HG02610 (cell line): ENCODE data around the gene PLCXD1.
"Not testable (repeated sequence)": the region's sequence is repeated elsewhere in the genome, so short reads cannot be mapped to it uniquely, and the experiment has no call there.

ENCODE experiments used
- ATAC-seq: cut with Tn5 transposase; IDR thresholded peaks from one replicate; pipeline ENCODE4 v1.9.1; 2021; ENCODE audit warnings: mild to moderate bottlenecking, moderate library complexity; ENCODE audit not compliant: unreplicated experiment

The PLCXD1 gene

GRCh38 chrX:281166-281999 lies at the start of gene PLCXD1:
TSS of gene PLCXD1 (plus strand) at chrX:281381. CDS start at chrX:284188, 2,807 bp downstream.
- ATAC-seq, result no peak

- peak; percentile 94 for ATAC-seq
Measured at GRCh38 chrX:231637-232277, 49.4 kb upstream of the PLCXD1 start.

- ATAC-seq, result peak; percentile 9
Measured at GRCh38 chrX:232278-232655, 48.9 kb upstream of the PLCXD1 start.

DNA sequence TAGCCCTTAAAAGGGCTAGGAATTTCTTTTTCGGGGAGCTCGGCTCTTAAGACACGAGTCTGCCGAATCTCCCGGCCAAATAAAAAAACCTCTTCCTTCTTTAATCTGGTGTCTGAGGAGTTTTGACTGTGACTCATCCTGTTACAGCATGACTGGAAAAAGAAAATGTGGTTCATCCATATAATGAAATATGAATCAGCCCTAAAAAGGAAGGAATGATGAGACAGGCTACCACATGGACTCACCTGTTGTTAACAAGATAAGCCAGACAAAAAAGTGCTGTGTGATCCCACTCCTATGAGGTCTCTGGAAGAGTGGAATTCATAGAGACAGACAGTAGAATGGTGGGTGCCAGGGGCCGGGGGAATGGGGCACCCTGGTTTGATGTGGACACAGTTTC lies 45.0 kb upstream of the PLCXD1 start:
- not testable (repeated sequence) for ATAC-seq

- no peak for ATAC-seq
Measured at GRCh38 chrX:250965-251364, 30.2 kb upstream of the PLCXD1 start.

DNA sequence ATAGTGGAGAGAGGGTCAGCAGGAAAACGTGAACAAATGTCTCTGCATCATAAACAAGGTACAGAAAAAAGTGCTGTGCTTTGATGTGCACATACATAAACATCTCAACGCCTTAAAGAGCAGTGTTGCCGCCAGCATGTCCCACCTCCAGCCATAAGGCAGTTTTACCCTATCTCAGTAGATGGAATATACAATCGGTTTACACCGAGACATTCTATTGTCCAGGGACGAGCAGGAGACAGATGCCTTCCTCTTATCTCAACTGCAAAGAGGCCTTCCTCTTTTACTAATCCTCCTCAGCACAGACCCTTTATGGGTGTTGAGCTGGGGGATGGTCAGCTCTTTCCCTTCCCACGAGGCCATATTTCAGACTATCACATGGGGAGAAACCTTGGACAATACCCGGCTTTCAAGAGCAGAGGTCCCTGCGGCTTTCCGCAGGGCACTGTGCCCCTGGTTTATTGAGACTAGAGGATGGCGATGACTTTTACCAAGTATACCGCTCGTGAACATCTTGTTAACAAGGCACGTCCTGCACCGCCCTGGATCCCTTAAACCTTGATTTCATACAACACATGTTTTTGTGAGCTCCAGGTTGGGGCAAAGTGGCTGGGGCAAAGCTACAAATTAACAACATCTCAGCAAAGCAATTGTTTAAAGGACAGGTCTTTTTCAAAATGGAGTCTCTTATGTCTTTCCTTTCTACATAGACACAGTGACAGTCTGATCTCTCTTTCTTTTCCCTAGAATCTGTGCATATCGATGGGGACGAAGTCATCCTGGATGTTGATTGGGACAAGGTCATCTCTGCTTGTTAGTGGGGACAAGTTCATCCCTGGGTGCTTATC lies 29.6 kb upstream of the PLCXD1 start:
- not testable (repeated sequence) for ATAC-seq

GRCh38 chrX:252244-252956 lies 28.8 kb upstream of the PLCXD1 start:
- ATAC-seq, result no peak

DNA sequence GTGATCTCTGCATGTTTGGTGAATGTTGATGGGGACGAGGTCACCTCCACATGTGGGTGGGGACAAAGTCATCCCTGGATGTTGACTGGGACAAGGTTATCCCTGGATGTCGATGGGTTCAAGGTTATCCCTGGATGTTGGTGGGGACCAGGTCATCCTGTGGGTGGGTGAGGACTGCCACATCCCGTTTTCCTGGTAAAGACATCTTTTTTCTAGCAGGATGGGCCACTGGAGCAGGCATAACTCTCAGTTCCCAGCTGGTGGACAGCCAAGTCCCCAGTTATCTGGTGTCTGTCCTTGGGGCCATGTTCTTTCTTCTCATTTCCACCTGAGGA lies 28.3 kb upstream of the PLCXD1 start:
- no peak for ATAC-seq

DNA sequence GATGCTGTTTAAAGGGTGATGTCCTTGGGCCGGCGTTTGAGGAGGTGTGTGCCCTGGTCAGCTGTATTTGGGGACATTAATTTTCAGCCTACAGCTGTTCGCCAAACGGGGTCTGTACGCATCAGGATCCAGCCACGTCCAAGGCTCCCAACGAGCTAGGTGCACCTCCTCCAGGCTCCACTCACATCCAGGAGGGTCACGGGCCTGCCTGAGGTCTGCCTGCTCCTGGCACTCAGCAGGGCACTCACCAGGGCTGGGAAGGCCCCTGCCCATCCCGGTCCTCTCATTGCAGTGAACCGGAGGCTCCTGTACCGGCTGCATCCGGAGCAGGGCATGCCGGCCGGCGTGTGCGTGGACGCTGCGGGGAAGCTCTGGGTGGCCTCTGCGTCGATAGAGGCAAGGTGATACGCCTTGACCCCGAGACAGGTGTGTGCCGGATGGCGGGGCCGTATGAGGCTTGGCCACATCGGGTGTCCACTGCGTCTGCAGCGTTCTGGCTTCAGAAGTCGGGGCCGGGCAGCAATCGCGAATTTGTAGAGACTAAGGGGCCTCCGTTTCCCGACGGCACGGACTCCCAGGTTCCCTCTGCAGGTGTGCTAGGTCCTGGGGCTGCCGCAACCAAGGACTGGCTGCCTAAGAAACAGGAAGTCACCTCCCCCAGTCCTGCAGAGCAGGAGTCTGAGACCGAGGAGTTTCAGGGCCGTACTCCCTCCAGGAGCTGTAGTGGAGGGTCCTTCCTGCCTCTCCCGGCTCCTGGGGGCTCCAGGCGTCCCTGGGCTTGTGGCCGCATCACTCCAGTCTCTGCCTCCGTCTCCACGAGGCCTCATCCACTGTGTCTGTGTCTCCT lies 27.5 kb upstream of the PLCXD1 start:
- ATAC-seq, result no peak

- no peak for ATAC-seq
Measured at GRCh38 chrX:254630-255215, 26.5 kb upstream of the PLCXD1 start.

DNA sequence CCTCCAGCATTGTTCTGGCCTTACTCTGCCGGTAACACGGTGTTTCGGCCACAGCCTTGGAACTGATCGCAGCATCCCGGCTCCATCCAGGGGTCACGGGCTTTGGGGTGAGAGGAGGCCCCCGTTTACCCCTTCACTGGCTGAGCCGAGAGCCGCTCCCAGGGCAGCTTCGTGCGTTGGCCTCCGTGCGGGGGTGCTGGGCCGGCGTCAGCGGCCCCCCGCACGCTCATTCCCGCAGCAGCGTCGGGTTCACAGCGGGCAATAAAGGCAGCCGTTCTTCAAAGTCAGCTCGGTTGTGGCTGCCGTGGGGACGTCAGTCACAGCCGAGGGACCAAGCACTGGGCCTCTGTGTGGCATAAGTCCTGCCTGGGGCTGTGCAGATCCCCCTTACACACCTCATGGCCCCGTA lies 25.3 kb upstream of the PLCXD1 start:
- ATAC-seq, result no peak

DNA sequence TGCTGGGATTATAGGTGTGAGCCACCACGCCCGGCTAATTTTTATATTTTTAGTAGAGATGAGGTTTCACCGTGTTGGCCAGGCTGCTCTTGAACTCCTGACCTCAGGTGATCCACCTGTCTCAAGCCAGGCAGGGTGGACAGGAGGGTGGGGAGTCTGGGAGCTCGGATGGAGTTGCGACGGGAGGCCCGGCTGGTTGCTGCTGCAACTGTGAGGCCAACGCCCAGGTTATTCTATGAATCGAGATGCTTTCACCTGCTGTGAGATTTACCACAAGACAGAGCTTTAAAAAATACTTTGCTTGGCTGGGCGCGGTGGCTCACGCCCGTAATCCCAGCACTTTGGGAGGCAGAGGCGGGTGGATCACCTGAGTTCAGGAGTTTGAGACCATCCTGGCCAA lies 24.1 kb upstream of the PLCXD1 start:
- ATAC-seq, result not testable (repeated sequence)

- no peak for ATAC-seq
Measured at GRCh38 chrX:257681-258289, 23.4 kb upstream of the PLCXD1 start.

DNA sequence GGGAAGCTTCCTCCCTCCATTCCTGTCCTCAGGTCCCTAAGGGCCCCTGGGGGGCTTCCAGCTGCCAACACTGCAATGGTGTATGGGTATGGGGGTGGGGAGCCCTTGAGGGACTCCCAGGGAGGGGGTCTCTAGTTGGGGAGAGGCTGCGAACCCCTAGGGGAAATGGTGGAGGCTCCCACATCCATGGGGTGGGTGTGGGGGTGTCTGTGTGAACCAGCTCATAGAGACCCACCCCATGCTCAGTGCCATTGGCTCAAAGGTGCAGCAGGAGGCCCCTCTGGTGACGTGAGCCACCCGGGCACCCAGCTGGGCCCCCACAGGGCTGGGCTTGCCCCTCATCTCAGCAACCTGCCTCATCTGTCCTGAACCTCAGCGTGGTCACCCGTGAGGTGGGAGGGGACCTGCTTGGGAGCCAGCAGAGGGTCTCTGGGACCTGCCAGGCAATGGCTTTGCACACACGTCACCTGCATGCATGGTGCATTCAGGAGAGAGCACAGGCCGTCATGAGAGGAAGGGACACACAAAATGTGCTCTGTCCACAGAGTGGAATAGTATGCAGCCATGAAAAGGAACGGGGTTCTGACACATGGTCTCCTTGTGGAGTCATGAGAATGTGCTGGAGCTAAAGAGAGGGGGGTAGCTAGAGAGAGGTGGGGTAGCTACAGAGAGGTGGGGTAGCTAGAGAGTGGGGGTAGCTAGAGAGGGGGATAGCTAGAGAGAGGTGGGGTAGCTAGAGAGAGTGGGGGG lies 22.7 kb upstream of the PLCXD1 start:
- no peak for ATAC-seq

GRCh38 chrX:259692-260355 lies 21.4 kb upstream of the PLCXD1 start:
- ATAC-seq, result no peak

DNA sequence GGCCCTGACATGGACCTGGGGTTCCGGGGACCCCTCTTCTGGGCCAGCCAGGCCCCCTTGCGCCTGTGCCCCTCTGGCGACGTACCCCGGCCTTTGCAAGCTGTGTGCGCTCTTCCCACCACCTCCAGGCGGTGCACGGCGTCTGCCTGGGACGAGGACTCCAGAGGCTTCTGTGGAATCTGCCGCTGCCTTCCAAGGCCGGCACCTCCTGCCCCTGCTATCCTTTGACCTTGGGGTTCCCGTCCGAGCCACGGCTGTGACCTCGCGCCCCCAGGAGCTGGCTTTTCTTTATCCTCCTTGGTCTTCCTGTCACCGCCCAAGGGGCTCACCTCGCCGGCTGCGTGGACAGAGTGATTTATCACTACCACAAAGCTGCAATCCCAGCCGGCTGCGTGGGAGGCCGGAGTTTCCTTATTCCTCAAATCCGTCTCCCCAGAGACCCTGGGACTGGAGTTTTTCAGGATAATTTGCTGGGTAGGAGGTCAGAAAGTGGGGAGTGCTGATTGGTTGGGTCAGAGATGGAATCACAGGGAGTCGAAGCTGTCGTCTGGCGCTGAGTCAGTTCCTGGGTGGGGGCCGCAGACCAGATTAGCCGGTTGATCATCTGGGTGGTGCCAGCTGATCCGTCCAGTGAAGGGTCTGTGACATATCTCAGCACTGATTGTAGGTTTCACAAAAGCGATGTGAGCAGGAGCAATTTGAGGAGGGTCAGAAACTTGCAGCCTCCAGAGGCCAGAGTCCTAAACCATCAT lies 19.8 kb upstream of the PLCXD1 start:
- no peak for ATAC-seq

GRCh38 chrX:261919-262352 lies 19.2 kb upstream of the PLCXD1 start:
- no peak for ATAC-seq
